VCaP (cell line): Measurements from ENCODE around the gene DHRS1.

ENCODE experiments used
- H3K27ac ChIP-seq: fragments of 450-650 bp; 2 replicates; pipeline ENCODE4 v1.5.1; 2017
- CTCF ChIP-seq: fragments of 450-650 bp; conservative IDR thresholded peaks from 2 replicates; pipeline ENCODE4 v1.5.1; 2017; ENCODE audit warnings: mild to moderate bottlenecking, moderate library complexity

Gene DHRS1

GRCh38 chr14:24299255-24300191 is at the start of gene DHRS1, which contains the start of gene NOP9:
TSS of gene DHRS1 (minus strand) at chr14:24299780. CDS start at chr14:24299106, 674 bp downstream.
TSS of gene NOP9 (plus strand) at chr14:24299850. CDS start at chr14:24299955, 105 bp downstream.
- no peak for TF ChIP-seq CTCF
- peak within 1 kb of the TSS; percentile 84 for H3K27ac ChIP-seq

GRCh38 chr14:24348186-24348585 is 48.6 kb upstream of the DHRS1 start:
- no peak for TF ChIP-seq CTCF

GRCh38 chr14:24347134-24347533 is 47.6 kb upstream of the DHRS1 start:
- no peak overlapping the region for H3K27ac ChIP-seq
- TF ChIP-seq CTCF, result no peak

More at GRCh38 chr14:24348186-24348585, 48.6 kb upstream of the DHRS1 start:
- H3K27ac ChIP-seq, result no peak overlapping the region

- no peak for TF ChIP-seq CTCF
- no peak overlapping the region for H3K27ac ChIP-seq
Observed at GRCh38 chr14:24343795-24344660, 44.4 kb upstream of the DHRS1 start.

GRCh38 chr14:24342889-24343288 is 43.3 kb upstream of the DHRS1 start:
- TF ChIP-seq CTCF, result no peak
- no peak overlapping the region for H3K27ac ChIP-seq

- TF ChIP-seq CTCF, result no peak
Observed at GRCh38 chr14:24340606-24341005, 41.0 kb upstream of the DHRS1 start.

More at GRCh38 chr14:24340606-24341005, 41.0 kb upstream of the DHRS1 start:
- H3K27ac ChIP-seq, result no peak overlapping the region
